ENCODE data around the gene FRAS1. TPM values are rescaled to one million over a fixed set of nuclear protein-coding genes. Genes with fewer than 3 reads are reported as not detected.

FRAS1 gene
- total and polyA plus RNA-seq, 9 of the 15 experiments (the other 6 are each of a cell fraction or from before 2014, with no cell fraction given) = under 0.01 to 0.11 (median 0.04) TPM; not detected in 2

- FAIRE-seq (no peak), ATAC-seq (no peak), DNase-seq (ENCODE audit: extremely low read depth in 1 of 4, low spot score in 3 of 4) (no peak)
- BruUV-seq (replicated peaks) = no TSS peak
- ChIA-PET CTCF (ENCODE audit: low intra/inter-chr PET ratio) (no interaction called here), POLR2A (no interaction called here)
- H3K9ac ChIP-seq (ENCODE audit: insufficient read depth in 1 of 2, low read depth in 2 of 2, low read length in 2 of 2) = no peak overlapping the region
- no peak overlapping the region for H2AFZ ChIP-seq (ENCODE audit: low read depth, low read length)
- H3K9me3 ChIP-seq (replicated peaks; ENCODE audit: control insufficient read depth, insufficient read depth, low read depth, low read length) = no peaks in the 10 kb centered on the region
- H3K79me2 ChIP-seq (ENCODE audit: control insufficient read depth, insufficient read depth, low read length) = no peaks in the 10 kb centered on the region
- no peak overlapping the region for H3K27ac ChIP-seq (ENCODE audit: extremely low read depth, low read depth, low read length)
- H3K36me3 ChIP-seq (ENCODE audit: control insufficient read depth, insufficient read depth, low read length) = no peaks in the 10 kb centered on the region
- H3K4me1 ChIP-seq (replicated peaks in 1 of 2; ENCODE audit: control insufficient read depth in 2 of 2, insufficient read depth in 2 of 2, low read length in 2 of 2) = no peaks in the 10 kb centered on the region
- H3K27me3 ChIP-seq (ENCODE audit: control insufficient read depth in 2 of 2, insufficient read depth in 2 of 2, low read length in 2 of 2) = no peaks in the 10 kb centered on the region
- H3K4me2 ChIP-seq (ENCODE audit: insufficient read depth, low read length) = no peak overlapping the region
- in situ Hi-C loops (cut with MboI) (no loop called here), intact Hi-C loops (cut with micrococcal nuclease) (no loop called here)
- no peaks in the 10 kb centered on the region for H3K9me1 ChIP-seq (ENCODE audit: control insufficient read depth, insufficient read depth, low read length)
- no peaks in the 10 kb centered on the region for H4K20me1 ChIP-seq (replicated peaks; ENCODE audit: control insufficient read depth, insufficient read depth, low read length)
- no peak overlapping the region for H3K4me3 ChIP-seq
- 0% methylated on average over 1 of the region's 1 CpG for WGBS (ENCODE audit: insufficient coverage, low coverage, missing lambda C conversion rate)
- TF ChIP-seq ZFP36 (IDR thresholded peaks at IDR 0.05; ENCODE audit: low read depth, low read length, partially characterized antibody) (no peak), ZC3H11A (IDR thresholded peaks at IDR 0.05; ENCODE audit: low read depth, low read length) (no peak), ZNF79 (CRISPR knock-in tag; IDR thresholded peaks at IDR 0.05; ENCODE audit: low read depth) (no peak), POLR2A (conservative IDR thresholded peaks at IDR 0.05) (no peak), RNF219 (CRISPR knock-in tag; IDR thresholded peaks at IDR 0.05) (no peak), SMAD4 (CRISPR knock-in tag; conservative IDR thresholded peaks at IDR 0.05) (no peak), GABPB1 (CRISPR knock-in tag; IDR thresholded peaks at IDR 0.05) (no peak), PTTG1 (tag; IDR thresholded peaks at IDR 0.05; ENCODE audit: low read depth) (no peak), NFATC3 (IDR thresholded peaks at IDR 0.05) (no peak), ZNF316 (IDR thresholded peaks at IDR 0.05) (no peak), MEF2D (tag; conservative IDR thresholded peaks at IDR 0.05; ENCODE audit: low read depth) (no peak), ZNF57 (CRISPR knock-in tag; IDR thresholded peaks at IDR 0.05) (no peak), ZNF592 (IDR thresholded peaks at IDR 0.05) (no peak)
- TF ChIP-seq, protein P1, sequence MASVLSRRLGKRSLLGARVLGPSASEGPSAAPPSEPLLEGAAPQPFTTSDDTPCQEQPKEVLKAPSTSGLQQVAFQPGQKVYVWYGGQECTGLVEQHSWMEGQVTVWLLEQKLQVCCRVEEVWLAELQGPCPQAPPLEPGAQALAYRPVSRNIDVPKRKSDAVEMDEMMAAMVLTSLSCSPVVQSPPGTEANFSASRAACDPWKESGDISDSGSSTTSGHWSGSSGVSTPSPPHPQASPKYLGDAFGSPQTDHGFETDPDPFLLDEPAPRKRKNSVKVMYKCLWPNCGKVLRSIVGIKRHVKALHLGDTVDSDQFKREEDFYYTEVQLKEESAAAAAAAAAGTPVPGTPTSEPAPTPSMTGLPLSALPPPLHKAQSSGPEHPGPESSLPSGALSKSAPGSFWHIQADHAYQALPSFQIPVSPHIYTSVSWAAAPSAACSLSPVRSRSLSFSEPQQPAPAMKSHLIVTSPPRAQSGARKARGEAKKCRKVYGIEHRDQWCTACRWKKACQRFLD (CRISPR knock-in tag; IDR thresholded peaks at IDR 0.05) = no peak
- TF ChIP-seq, protein P2, sequence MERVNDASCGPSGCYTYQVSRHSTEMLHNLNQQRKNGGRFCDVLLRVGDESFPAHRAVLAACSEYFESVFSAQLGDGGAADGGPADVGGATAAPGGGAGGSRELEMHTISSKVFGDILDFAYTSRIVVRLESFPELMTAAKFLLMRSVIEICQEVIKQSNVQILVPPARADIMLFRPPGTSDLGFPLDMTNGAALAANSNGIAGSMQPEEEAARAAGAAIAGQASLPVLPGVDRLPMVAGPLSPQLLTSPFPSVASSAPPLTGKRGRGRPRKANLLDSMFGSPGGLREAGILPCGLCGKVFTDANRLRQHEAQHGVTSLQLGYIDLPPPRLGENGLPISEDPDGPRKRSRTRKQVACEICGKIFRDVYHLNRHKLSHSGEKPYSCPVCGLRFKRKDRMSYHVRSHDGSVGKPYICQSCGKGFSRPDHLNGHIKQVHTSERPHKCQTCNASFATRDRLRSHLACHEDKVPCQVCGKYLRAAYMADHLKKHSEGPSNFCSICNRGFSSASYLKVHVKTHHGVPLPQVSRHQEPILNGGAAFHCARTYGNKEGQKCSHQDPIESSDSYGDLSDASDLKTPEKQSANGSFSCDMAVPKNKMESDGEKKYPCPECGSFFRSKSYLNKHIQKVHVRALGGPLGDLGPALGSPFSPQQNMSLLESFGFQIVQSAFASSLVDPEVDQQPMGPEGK (CRISPR knock-in tag; IDR thresholded peaks at IDR 0.05; ENCODE audit: borderline replicate concordance) = no peak
These were observed 17.4 kb upstream of the FRAS1 start for GRCh38 chr4:78039678-78040077.
